NCI-H345 treated with DMSO at 0.1 percent for 48 hours (cell line): ENCODE results near the gene ELF1.
"Not testable (repeated sequence)": the region's sequence is repeated elsewhere in the genome, so short reads cannot be mapped to it uniquely, and the experiment has no call there.

Experiments
- DNase-seq: peaks from one replicate; lab custom pipeline; 2025; ENCODE audit not compliant: unreplicated experiment; lab: John Stamatoyannopoulos, UW

ELF1 gene

DNA sequence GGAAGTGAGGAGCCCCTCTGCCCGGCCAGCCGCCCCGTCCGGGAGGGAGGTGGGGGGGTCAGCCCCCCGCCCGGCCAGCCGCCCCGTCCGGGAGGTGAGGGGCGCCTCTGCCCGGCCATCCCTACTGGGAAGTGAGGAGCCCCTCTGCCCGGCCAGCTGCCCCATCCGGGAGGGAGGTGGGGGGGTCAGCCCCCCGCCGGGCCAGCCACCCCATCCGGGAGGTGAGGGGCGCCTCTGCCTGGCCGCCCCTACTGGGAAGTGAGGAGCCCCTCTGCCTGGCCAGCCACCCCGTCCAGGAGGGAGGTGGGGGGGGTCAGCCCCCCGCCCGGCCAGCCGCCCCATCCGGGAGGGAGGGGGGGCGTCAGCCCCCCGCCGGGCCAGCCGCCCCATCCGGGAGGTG, 118.5 kb downstream of the ELF1 start:
- not testable (repeated sequence) for DNase-seq

DNA sequence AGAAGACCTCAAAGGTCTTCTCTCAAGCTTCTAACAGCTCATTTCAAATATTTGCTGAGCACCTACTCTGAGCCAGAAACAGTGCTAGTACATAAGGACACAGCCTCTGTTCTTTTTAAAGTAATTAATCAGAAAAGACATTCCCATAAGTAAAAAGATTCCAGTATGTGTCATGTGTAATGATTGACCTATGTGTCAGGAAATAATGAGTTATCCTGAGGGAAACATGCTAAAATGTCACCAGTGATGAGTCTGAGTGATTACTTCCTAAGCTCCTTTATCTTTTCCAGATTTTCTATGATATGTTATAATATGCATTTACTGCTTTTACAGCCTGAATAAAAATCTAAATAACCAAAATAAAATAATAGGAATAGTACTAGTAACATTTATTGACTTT, 122.1 kb downstream of the ELF1 start:
- DNase-seq: no peak

GRCh38 chr13:40895227-40896184, 123.6 kb downstream of the ELF1 start:
- DNase-seq: no peak

DNA sequence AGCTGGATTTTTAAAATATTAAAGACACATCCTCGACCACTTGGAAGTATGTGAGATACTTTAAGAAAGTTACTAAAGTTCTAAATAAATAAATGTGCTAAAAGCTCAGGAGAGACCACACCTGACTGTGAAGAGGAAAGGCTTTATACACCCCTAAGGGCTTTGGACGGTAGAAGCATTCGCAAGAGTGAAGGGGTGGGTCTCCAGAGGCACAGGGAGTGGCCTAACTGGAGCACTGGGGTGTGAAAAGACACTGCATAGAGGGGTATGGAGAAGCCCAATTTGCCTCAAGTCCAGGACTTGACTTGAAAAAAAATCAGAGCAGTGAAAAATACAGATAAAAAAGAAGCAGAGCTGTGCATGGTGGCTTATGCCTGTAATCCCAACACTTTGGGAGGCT, 125.5 kb downstream of the ELF1 start:
- DNase-seq: not testable (repeated sequence)

DNA sequence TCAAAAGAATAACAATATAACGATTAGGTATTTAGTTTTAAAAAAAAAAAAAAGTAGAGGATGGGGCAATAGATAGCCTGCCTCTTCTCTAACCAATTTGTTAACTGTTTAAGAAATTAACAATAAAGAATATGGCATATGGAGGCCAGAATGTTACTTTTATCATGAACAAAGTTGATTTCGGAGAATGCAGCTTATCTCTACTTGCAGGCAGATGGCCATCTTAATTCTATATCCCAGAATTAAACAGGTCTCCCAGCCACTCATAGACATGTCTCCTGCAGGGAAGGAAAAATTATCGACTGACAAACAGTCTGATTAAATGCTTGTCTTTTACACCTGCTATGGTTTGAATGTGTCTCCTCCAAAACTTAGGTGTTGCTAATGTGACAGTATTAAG, 133.1 kb downstream of the ELF1 start:
- no peak for DNase-seq

GRCh38 chr13:40884175-40884574, 134.9 kb downstream of the ELF1 start:
- DNase-seq: not testable (repeated sequence)
